Superior temporal gyrus (tissue), 1 donor: ENCODE results near the gene CNTNAP5.

Experiments used
- DNase-seq: peaks from one replicate; pipeline ENCODE4 v3.0.0-alpha.2; 2016; ENCODE audit errors: extremely low spot score

Gene CNTNAP5

GRCh38 chr2:124426625-124427024, 401.5 kb downstream of the CNTNAP5 start:
- peak; percentile 27 for DNase-seq

DNA sequence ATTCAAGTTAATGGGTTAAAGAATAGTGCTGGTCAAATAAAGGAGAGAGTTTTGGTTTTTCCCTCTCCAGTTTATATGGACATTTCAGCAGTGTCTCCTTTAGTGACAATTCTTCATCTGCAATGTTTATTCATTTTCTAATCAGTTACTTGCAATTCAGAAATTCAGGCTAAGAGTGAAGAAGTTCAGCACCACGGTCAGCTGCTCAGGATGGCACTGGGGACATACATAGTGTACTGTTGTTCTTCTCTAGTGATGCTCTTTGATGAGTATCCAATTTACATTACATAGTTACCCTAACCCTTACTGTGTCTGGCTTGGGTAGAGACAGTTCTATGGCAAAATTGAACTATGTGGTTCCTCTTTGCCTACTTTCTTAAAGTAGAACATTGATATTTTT, 412.7 kb downstream of the CNTNAP5 start:
- DNase-seq, result no peak

DNA sequence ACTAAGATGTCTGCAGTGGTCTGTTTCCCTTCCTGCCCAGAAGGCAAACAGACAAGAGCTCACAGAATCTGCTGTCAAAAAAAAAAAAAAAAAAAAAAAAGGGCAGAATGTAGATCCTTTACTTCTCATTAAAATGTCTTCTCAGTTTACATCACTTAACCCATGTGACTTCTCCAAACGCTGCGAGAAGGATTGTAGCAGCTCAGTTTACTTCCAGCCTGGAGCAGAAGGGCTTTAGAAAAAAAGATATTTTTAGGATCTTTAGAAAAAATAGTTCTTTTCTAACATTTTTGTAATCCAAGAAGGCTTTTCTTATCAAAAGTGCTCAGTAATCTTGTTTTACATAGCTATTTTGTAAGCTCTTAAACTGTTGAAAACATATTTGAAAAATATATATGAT, 425.4 kb downstream of the CNTNAP5 start:
- DNase-seq, result no peak

GRCh38 chr2:124476291-124476690, 451.2 kb downstream of the CNTNAP5 start:
- no peak for DNase-seq

DNA sequence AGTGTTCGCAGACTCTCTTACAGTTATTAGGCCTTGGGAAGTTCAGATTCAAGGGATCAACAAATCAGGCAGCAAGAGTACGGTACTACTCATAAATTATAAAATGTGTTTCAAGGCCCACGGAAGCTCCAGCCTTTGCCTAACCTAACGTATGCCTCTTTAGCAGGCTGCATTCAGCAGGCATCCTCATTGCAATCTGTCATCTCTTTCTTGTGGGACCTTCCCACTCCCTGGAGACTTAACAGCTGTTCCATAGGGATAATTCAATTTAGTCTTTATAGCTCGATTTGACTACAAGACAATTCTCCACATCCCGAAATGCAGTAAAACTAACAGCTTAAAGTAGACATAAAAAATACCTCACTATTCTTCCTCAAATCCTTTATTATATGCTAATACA, 453.7 kb downstream of the CNTNAP5 start:
- DNase-seq, result peak; percentile 20

GRCh38 chr2:124480958-124481357, 455.9 kb downstream of the CNTNAP5 start:
- no peak for DNase-seq

DNA sequence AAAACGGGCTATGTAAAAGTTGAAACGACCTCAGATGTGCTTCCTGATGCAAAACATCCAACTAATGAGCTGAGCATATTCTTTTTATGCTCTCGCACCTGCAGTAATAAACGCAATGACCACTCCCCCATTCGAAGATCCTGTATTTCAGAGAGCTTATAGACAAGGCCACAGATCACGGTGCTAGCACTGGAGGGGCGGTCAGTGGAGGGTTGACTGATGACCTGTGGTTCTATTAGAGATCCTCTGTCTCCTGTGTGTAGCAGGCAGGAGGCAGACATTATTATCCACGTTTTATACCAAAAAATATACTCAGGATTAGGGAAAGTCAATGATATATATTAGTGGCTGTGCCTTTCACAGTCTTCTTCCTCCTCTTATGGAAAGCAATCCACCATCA, 457.0 kb downstream of the CNTNAP5 start:
- no peak for DNase-seq

DNA sequence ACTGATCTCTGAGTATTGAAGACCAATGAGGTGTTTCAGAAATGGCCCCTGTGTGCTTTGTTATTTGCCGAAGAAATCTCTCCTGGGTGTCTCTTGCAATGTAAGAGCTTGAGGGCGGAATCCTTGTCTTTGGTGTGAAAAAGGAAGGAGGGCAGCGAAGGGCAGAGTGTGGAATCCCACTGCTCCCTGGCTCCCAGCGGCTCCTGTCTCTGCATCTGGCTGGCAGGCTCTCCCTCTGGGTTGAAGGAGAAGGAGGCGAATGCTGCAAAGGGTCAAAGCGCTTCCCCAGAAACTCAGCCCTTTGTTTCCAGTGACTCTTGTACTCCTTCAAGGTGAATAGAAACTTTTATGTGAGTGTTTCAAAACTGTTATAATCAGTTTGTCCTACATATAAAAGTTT, 457.5 kb downstream of the CNTNAP5 start:
- no peak for DNase-seq

- no peak for DNase-seq
Measured at GRCh38 chr2:124485659-124486058, 460.6 kb downstream of the CNTNAP5 start.

DNA sequence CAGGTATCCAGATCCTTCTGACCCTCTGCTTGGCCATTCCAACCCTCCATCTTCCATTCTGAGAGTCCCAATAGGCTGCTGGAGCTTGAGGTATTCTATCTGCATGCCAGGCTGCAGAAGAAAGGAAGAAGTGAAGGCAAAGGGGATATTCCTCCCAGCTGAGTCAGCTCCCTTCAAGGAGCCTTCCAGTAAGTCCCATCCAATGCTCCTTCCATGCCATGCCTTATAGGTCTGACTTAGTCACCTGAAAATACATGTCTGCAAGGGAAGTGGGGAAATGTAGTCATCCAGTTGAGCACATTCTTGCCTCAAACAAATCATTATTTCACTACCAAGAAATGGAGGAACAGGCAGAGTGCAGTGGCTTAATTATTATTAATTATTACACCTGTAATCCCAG, 464.6 kb downstream of the CNTNAP5 start:
- DNase-seq, result no peak

DNA sequence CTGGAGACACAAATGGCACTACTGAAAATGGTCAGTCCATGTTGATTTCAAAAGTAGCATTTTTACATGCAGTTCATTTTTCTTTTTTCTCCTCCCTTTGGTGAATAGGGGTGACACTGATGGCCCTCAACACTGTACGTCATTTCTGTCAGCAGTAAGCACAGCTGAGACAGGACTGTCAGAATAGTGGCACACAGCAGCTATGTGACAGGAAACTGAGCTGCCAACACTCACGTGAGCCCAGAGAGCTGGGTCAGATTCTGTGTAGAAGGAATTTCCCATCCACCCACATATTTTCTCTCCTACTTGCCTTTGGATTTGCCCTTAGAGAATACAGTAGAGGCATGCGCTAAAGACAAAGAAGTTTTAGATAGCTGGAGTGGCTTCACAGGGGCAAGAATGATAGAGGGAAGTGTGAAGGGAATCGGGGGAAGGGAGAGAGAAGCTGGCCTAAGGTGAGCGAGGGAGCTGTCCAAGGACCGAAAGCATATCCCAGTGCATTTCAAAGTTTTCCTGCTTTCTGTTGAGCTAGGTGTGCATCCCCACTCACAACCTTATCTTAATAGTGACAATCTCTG, 476.6 kb downstream of the CNTNAP5 start:
- DNase-seq, result no peak

DNA sequence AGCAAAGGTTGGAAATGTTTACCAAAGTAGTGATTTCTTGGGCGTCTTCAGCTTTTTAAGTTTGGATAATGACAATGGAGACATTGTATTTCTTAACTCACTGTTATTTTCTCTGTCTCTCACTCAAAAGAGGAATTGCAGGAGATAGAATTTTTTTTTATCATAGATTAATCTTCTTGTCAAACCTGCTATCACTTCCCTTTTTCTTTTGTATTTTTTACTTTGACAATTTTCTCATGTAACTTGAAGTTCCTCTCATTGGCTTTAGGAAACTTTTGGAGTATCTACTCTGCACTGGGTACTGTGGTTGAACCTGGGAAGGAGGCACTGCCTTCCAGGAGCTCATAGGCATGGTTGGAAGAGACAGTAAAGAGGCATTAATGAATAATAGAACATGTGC, 489.1 kb downstream of the CNTNAP5 start:
- DNase-seq, result no peak

DNA sequence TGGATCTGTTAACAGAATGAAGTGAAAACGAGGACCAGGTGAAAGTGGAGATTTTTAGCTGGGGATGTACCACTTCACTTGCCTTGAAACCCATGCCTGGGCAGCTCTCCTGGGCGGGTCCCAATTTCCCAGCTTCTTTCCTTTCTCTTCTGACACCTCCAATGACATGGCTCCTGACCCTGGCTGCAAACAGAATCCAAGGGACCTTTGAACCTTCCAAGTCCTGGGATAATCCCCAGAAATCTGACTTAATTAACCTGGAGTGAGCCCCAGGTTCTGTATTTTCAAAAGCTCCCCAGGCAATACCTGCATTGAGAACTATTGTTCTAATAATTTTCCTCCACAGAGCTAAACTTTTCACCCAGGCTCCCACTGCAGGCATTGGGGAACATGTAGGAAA, 495.9 kb downstream of the CNTNAP5 start:
- DNase-seq, result no peak

- no peak for DNase-seq
Measured at GRCh38 chr2:124523096-124523495, 498.0 kb downstream of the CNTNAP5 start.

GRCh38 chr2:124524155-124524915, 499.2 kb downstream of the CNTNAP5 start:
- DNase-seq, result peak; percentile 80

DNA sequence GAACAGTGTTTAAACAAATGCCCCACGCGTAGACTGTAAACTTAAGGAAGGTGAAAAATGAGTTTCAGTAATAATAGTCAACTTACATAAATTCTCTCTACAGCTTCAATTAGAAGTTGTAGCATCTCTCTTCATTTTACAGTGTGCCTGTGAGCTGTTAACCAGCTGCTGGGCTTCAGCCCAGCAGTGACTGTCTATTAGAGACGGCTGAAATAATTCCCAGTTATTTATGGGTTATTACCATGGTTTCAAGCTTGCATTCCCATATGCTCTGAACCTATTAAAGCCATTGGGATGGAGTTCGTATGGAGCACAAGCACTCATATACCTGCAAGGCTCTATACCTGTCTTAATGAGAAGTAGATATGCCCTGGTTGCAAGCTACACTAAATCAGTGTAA, 501.1 kb downstream of the CNTNAP5 start:
- DNase-seq, result no peak

DNA sequence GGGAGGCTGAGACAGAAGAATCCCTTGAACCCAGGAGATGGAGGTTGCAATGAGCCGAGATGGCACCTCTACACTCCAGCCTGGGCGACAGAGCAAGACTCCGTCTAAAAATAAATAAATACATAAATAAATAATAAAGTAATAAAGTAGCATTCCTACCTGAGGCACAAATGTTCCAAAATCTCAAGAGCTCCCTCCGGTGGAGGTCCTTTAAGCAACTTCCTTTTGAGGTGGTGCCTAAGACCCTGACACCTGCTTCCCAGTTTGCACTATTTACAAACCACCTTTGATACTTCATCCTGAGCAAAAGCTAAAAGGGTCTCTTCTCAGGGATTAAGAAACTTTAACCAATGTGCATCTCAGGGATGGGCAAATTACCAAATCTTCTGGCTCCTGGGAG, 505.1 kb downstream of the CNTNAP5 start:
- DNase-seq, result no peak

DNA sequence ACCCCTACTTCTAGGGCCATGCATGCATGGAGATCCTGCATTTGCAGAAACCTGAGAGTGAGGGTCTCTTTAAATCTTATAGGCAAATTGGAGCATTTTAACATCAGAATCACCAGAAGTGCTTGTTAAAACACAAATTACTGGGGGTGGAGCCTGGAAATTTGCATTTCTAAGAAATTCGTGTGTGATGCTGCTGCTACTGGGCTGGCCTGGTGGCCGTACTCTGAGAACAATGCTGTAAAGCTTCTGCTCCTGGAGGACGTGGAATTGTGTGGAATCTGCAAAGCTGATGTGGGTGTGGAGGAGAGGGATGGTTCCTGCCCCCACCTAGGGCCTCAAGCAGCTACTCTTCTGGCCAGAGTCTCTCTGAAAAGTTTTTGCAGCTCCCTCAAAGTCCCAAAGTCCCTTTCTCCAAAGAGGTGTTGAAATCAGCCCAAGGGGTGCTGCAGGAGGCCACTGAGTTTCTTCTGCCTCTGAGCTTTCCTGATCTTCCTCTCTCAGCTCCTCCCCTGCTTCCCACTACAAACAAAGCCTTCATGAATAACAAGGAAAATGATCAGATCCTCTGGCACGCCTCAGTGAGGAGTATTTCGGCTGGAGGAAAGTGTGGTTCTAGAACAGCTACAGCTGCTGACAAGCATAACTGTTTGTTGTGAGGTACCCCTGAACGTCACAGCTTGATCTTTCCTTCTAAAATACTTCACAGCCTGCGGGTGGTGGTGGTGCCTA, 508.3 kb downstream of the CNTNAP5 start:
- no peak for DNase-seq

GRCh38 chr2:124534028-124534427, 508.9 kb downstream of the CNTNAP5 start:
- DNase-seq, result no peak

GRCh38 chr2:124535816-124536215, 510.7 kb downstream of the CNTNAP5 start:
- peak; percentile 52 for DNase-seq

DNA sequence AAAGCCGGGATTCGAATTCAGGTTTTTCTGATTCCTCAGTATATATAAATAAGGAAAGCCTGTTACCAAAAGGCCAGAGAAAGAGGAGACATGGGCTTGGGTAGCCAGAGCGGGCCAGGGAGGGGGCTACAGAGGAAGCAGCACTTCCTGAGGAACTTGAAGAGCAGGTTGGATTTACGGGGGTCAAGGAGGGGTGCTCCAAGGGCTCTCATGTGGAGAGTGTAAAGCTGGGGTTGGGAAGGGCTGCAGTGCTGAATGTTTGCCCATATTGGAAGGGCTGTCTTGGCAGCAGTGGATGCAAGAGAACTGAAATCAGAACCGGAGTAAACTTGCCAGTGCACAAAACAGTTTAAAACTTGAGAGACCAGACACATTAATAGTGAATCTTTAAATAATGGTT, 511.5 kb downstream of the CNTNAP5 start:
- no peak for DNase-seq

- no peak for DNase-seq
Measured at GRCh38 chr2:124538549-124538948, 513.5 kb downstream of the CNTNAP5 start.

GRCh38 chr2:124540805-124541204, 515.7 kb downstream of the CNTNAP5 start:
- DNase-seq, result no peak
